Measurements from ENCODE around the gene SFR1. TPM values are rescaled to one million over a fixed set of nuclear protein-coding genes. Genes with fewer than 3 reads are reported as not detected.

The SFR1 gene
- total RNA-seq, 3 donors from 2014 or later, result 6.3 to 11.4 (median 8.2) TPM

DNA sequence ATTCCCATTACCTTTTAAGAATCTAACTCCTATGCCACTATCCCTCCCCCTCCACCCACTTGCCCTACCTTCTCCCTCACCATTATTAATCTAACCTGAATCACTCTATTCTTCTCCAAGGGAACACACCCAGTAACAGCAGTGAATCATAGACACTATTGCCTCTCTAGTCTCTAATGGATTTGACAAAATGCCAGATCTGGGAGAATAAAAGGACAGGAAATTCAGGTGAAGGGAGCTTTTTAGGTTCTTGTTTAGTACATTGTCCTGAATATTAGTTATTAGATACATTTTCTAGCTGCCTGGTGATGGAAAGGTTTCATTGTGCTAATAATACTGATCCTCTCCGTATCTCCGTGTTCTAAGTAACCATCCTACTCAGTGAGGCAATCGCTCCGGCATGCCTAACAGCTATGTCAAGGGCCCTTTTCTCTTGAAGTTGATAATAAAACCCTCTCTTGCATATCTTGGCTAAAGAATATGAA lies 4.1 kb upstream of the SFR1 start:
- Histone ChIP-seq H3K9me3 (no peaks in the 10 kb centered on the region), H3K36me3 (no peaks in the 10 kb centered on the region), H3K27ac (peak overlapping the region; percentile 73 to 86), H3K4me1 (peaks cover 0 to 3% of the 10 kb centered on the region in 2 donors), H3K4me3 (no peak overlapping the region), H3K27me3 (no peaks in the 10 kb centered on the region)
- TF ChIP-seq, protein P1, sequence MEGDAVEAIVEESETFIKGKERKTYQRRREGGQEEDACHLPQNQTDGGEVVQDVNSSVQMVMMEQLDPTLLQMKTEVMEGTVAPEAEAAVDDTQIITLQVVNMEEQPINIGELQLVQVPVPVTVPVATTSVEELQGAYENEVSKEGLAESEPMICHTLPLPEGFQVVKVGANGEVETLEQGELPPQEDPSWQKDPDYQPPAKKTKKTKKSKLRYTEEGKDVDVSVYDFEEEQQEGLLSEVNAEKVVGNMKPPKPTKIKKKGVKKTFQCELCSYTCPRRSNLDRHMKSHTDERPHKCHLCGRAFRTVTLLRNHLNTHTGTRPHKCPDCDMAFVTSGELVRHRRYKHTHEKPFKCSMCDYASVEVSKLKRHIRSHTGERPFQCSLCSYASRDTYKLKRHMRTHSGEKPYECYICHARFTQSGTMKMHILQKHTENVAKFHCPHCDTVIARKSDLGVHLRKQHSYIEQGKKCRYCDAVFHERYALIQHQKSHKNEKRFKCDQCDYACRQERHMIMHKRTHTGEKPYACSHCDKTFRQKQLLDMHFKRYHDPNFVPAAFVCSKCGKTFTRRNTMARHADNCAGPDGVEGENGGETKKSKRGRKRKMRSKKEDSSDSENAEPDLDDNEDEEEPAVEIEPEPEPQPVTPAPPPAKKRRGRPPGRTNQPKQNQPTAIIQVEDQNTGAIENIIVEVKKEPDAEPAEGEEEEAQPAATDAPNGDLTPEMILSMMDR (IDR thresholded peaks at IDR 0.05), result no peak
- TF ChIP-seq POLR2AphosphoS5 (IDR thresholded peaks at IDR 0.05), result no peak
- no peak for TF ChIP-seq POLR2A (IDR thresholded peaks at IDR 0.05)
- DNase-seq (ENCODE audit: low spot score in 2 of 2), result peak in 1 of 2 donors; percentile 51
- intact Hi-C loops (cut with DNase I; ENCODE audit: low total_unique reads), result no loop called here

DNA sequence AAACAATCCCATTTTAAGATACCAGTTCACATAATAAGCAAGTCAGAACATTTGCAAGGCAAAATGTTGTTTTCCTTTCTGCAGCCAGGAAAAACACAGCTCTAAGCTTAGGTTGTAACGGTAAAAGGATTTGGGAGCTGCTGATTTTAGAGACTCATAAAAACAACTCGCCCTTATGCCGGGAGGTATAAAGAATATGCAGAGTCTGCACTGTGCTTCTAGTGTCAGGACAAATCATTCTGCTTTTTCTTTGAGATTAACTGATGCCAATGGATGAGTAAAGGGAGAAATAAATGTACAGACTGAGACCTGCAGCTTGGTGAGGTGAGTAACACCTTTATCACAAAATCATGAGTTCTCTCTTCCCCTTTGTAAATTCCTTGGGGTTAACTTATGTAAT lies 2.0 kb upstream of the SFR1 start:
- TF ChIP-seq, protein P1 (IDR thresholded peaks at IDR 0.05), result no peak
- TF ChIP-seq POLR2A (IDR thresholded peaks at IDR 0.05) (no peak), POLR2AphosphoS5 (IDR thresholded peaks at IDR 0.05) (no peak)
- Histone ChIP-seq H3K27me3 (no peaks in the 10 kb centered on the region), H3K9me3 (no peaks in the 10 kb centered on the region), H3K4me3 (no peak overlapping the region), H3K36me3 (no peaks in the 10 kb centered on the region), H3K27ac (peak overlapping the region; percentile 98 to 100), H3K4me1 (peaks cover 0 to 3% of the 10 kb centered on the region in 2 donors)
- DNase-seq (ENCODE audit: low spot score in 2 of 2), result no peak
- intact Hi-C loops (cut with DNase I; ENCODE audit: low total_unique reads), result no loop called here

DNA sequence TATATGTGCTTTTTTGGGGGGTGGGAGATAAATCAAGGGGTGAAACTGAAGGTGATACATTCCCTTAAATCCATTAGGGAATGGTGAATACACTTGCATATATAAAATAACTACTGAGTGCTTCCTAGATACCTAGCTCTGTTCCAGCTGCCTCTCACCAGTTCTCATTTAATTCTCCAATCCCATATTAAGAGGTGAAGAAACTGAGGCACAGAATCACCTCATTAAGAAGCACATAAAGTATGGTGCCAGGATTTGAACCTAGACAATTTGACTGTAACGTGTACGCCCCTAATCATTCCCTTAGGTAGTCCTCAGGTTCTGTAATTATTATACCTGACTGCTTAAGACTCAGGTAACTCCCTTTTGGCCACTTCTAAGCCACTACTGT lies 1.5 kb upstream of the SFR1 start:
- Histone ChIP-seq H3K4me1 (peaks cover 0 to 3% of the 10 kb centered on the region in 2 donors), H3K27me3 (no peaks in the 10 kb centered on the region), H3K4me3 (peak overlapping the region; percentile 68 to 77 (median 69)), H3K9me3 (no peaks in the 10 kb centered on the region), H3K27ac (peak overlapping the region; percentile 98 to 100), H3K36me3 (no peaks in the 10 kb centered on the region)
- DNase-seq (ENCODE audit: low spot score in 2 of 2), result no peak
- TF ChIP-seq POLR2AphosphoS5 (IDR thresholded peaks at IDR 0.05) (no peak), POLR2A (IDR thresholded peaks at IDR 0.05) (no peak)
- TF ChIP-seq, protein P1 (IDR thresholded peaks at IDR 0.05), result no peak
- intact Hi-C loops (cut with DNase I; ENCODE audit: low total_unique reads), result no loop called here

DNA sequence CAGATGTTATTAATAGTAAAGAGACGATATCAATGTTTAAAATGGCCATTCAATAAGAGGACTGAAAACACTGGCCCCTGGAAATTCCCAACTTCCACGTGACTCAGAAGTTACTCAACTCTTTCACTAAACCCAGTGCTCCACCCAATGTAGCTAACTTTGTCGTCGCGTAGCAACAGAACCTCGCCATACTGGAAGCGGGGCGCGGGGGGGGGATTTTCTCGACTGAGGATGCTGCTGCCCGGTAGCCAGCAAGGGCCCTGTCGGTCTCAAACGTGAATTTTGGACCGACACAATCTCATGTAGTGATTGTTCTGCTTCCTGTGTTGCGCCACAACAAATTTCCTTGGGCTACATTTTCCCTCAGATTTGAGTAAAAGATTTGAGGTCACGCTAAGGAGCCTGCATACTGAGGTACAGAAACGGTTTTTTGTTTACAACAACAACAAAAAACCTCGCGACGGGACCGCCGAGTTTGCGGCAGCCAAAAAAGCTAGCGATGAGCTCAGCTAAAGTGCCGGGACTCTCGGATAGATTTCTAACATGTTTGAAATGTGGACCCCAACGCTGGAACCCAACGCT lies 977 bp upstream of the SFR1 start:
- peak overlapping the region; percentile 98 to 100 for H3K27ac ChIP-seq
- H3K36me3 ChIP-seq, result no peaks in the 10 kb centered on the region
- intact Hi-C loops (cut with DNase I; ENCODE audit: low total_unique reads), result no loop called here
- TF ChIP-seq POLR2AphosphoS5 (IDR thresholded peaks at IDR 0.05) (peak in 2 of 3 donors; percentile 76 to 82), POLR2A (IDR thresholded peaks at IDR 0.05) (peak; percentile 42)
- TF ChIP-seq, protein P1 (IDR thresholded peaks at IDR 0.05), result no peak
- DNase-seq (ENCODE audit: low spot score in 2 of 2), result peak; percentile 94 to 95
- H3K9me3 ChIP-seq, result no peaks in the 10 kb centered on the region
- no peaks in the 10 kb centered on the region for H3K27me3 ChIP-seq
- H3K4me1 ChIP-seq, result peaks cover 0 to 3% of the 10 kb centered on the region in 2 donors
- H3K4me3 ChIP-seq, result peak overlapping the region; percentile 68 to 77 (median 69)
